Activated CD8-positive, alpha-beta memory T cell treated with anti-CD3 and anti-CD28 coated beads, Interleukin-2, amount 50 U/mL, for 48 hours (primary cell): Measurements from ENCODE around the gene QSOX1.
"Not testable (repeated sequence)": the region's sequence is repeated elsewhere in the genome, so short reads cannot be mapped to it uniquely, and the experiment has no call there.

Experiments used
- DNase-seq: peaks from one replicate; pipeline ENCODE4 v3.0.0-alpha.2; 2020

The QSOX1 gene

GRCh38 chr1:180193141-180194047, 38.7 kb downstream of the QSOX1 start:
- no peak for DNase-seq

GRCh38 chr1:180194048-180194425, 39.4 kb downstream of the QSOX1 start:
- no peak for DNase-seq

- DNase-seq = no peak
Observed at GRCh38 chr1:180194546-180195207, 40.0 kb downstream of the QSOX1 start.

- DNase-seq = no peak
Observed at GRCh38 chr1:180195401-180195800, 40.7 kb downstream of the QSOX1 start.

- no peak for DNase-seq
Observed at GRCh38 chr1:180195916-180196315, 41.2 kb downstream of the QSOX1 start.

- no peak for DNase-seq
Observed at GRCh38 chr1:180196436-180197003, 41.9 kb downstream of the QSOX1 start.

- no peak for DNase-seq
Observed at GRCh38 chr1:180197231-180197630, 42.6 kb downstream of the QSOX1 start.

- no peak for DNase-seq
Observed at GRCh38 chr1:180198196-180198595, 43.5 kb downstream of the QSOX1 start.

- no peak for DNase-seq
Observed at GRCh38 chr1:180198611-180199010, 43.9 kb downstream of the QSOX1 start.

- DNase-seq = no peak
Observed at GRCh38 chr1:180199018-180199417, 44.3 kb downstream of the QSOX1 start.

GRCh38 chr1:180201451-180202200, 47.0 kb downstream of the QSOX1 start:
- DNase-seq = no peak

- DNase-seq = not testable (repeated sequence)
Observed at GRCh38 chr1:180202588-180202987, 47.9 kb downstream of the QSOX1 start.

- DNase-seq = no peak
Observed at GRCh38 chr1:180204231-180204630, 49.6 kb downstream of the QSOX1 start.

- no peak for DNase-seq
Observed at GRCh38 chr1:180206581-180206980, 51.9 kb downstream of the QSOX1 start.

- no peak for DNase-seq
Observed at GRCh38 chr1:180208264-180208663, 53.6 kb downstream of the QSOX1 start.

- no peak for DNase-seq
Observed at GRCh38 chr1:180210008-180210620, 55.4 kb downstream of the QSOX1 start.

- no peak for DNase-seq
Observed at GRCh38 chr1:180211156-180211859, 56.6 kb downstream of the QSOX1 start.

- DNase-seq = no peak
Observed at GRCh38 chr1:180211860-180212229, 57.2 kb downstream of the QSOX1 start.

- peak; percentile 82 for DNase-seq
Observed at GRCh38 chr1:180213401-180214170, 58.9 kb downstream of the QSOX1 start.

- DNase-seq = no peak
Observed at GRCh38 chr1:180215856-180216625, 61.4 kb downstream of the QSOX1 start.
